ENCODE data around the gene CST9.

The CST9 gene

GRCh38 chr20:23626040-23626620 is 20.4 kb upstream of the CST9 start:
- in situ Hi-C loops (cut with MboI; ENCODE audit: low sequenced_read_pairs): loop anchor here (25.0 kb wide), 1 partner anchor 614 kb away; no protein-coding TSS in a partner anchor

- in situ Hi-C loops (cut with MboI; ENCODE audit: low sequenced_read_pairs): loop anchor here (25.0 kb wide), 1 partner anchor 613 kb away; no protein-coding TSS in a partner anchor
Measured at GRCh38 chr20:23625236-23625964, 19.7 kb upstream of the CST9 start.

DNA sequence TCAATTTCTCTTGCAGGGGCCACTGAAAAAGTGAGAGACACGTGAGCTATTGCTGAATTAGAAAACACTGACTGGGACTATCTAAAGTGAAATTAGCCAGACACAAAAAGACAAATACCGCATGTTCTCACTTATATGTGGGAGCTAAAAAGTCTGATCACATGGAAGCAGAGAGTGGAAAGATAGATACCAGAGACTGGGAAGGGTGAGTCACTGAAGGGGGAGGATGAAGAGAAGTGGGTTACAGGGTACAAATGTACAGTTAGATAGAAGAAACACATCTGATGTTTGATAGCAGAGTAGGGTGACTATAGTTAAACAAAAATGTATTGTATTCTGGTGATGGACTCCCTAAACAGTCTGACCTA is 18.6 kb upstream of the CST9 start:
- in situ Hi-C loops (cut with MboI; ENCODE audit: low sequenced_read_pairs): loop anchor here (25.0 kb wide), 1 partner anchor 187 kb away; the partner anchor contains the start of gene CSTL1

DNA sequence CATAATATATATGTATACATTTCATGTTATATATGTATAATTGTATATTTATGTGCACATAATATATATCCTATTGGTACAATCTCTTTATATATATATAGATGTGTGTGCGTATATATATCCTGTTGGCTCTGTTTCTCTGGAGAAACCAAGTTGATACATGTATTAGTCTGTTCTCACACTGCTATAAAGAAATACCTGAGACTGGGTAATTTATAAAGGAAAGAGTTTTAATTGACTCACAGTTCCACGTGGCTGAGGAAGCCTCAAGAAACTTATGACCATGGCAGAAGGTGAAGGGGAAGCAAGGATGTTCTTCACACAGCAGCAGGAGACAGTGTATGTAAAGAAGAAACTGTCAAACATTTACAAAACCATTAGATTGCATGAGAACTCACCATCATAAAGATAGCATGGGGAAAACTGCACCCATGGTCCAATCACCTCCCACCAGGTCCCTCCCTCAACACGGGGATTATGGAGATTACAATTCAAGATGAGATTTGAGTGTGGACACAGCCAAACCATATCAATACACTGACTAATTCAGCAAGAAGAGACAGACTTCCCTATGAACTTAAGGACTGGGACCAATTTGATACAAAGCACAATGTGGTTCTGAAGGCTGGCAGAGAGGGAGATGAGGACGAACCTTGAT is 18.1 kb upstream of the CST9 start:
- in situ Hi-C loops (cut with MboI; ENCODE audit: low sequenced_read_pairs): loop anchor here (25.0 kb wide), 1 partner anchor 186 kb away; the partner anchor contains the start of gene CSTL1

- in situ Hi-C loops (cut with MboI; ENCODE audit: low sequenced_read_pairs): loop anchor here (25.0 kb wide), 1 partner anchor 186 kb away; the partner anchor contains the start of gene CSTL1
Measured at GRCh38 chr20:23622839-23623343, 17.2 kb upstream of the CST9 start.

GRCh38 chr20:23622401-23622800 is 16.7 kb upstream of the CST9 start:
- in situ Hi-C loops (cut with MboI; ENCODE audit: low sequenced_read_pairs): loop anchor here (25.0 kb wide), 1 partner anchor 185 kb away; the partner anchor contains the start of gene CSTL1

DNA sequence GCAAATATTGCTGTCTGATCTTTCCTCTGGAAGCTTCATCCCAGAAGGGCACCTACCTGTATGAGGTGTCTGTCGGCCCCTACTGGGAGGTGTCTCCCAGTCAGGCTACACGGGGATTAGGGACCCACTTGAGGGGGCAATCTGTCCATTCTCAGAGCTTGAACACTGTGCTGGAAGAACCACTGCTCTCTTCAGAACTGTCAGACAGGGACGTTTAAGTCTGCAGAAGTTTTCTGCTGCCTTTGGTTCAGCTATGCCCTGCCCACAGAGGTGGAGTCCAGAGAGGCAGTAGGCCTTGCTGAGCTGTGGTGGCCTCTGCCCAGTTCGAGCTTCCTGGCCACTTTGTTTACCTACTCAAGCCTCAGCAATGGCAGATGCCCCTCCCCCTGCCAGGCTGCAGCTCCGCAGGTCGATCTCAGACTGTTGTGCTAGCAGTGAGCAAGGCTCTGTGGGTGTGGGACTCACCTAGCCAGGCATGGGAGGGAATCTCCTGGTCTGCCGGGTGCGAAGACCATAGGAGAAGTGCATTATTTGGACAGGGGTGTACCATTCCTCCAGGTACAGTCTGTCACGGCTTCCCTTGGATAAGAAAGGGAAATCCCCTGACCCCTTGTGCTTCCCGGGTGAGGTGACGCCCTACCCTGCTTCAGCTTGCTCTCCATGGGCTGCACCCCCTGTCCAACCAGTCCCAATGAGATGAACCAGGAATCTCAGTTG is 15.1 kb upstream of the CST9 start:
- in situ Hi-C loops (cut with MboI; ENCODE audit: low sequenced_read_pairs): loop anchor here (25.0 kb wide), 1 partner anchor 184 kb away; the partner anchor contains the start of gene CSTL1

DNA sequence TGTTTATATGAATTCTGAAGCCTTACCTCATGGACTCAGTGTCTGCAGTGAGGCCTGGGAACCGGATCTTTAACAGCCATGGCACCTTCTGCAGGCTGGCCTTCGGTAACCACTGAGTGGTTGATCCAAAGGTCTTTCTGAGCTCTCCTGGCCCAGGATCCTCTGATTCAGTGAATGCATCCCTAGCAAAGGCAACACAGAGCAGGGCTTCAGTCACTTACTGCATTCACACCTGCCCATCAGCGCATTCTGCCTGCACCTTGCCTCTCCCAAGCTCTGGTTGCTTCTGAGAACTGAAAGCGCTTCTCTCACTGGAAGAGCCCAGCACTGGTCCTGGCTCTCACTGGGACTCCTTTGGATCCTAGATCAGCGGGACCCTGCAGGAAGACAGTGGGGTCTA is 8.4 kb upstream of the CST9 start:
- in situ Hi-C loops (cut with MboI; ENCODE audit: low sequenced_read_pairs): loop anchor here (25.0 kb wide), 1 partner anchor 177 kb away; the partner anchor contains the start of gene CSTL1

GRCh38 chr20:23613676-23614075 is 8.0 kb upstream of the CST9 start:
- in situ Hi-C loops (cut with MboI; ENCODE audit: low sequenced_read_pairs): loop anchor here (25.0 kb wide), 1 partner anchor 176 kb away; the partner anchor contains the start of gene CSTL1

DNA sequence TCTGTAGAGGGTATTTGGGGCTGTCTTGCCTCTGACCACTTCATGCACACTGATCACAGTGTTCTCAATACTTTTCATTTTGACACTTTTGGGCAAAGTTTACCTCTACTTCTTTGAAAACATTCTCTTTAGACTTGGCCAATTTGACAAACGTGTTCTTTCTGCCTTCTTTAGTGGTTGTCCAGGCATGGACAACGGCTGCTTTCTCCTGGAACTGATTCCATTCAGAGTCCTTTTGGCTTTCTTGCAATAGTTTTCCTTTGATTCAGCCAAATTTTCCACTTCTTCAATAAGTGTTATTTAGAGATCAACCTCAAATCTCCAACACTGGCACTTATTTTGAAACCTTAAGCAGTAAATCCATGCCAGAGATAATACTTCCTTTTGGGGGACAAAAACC is 6.7 kb upstream of the CST9 start:
- in situ Hi-C loops (cut with MboI; ENCODE audit: low sequenced_read_pairs): loop anchor here (25.0 kb wide), 1 partner anchor 175 kb away; the partner anchor contains the start of gene CSTL1

DNA sequence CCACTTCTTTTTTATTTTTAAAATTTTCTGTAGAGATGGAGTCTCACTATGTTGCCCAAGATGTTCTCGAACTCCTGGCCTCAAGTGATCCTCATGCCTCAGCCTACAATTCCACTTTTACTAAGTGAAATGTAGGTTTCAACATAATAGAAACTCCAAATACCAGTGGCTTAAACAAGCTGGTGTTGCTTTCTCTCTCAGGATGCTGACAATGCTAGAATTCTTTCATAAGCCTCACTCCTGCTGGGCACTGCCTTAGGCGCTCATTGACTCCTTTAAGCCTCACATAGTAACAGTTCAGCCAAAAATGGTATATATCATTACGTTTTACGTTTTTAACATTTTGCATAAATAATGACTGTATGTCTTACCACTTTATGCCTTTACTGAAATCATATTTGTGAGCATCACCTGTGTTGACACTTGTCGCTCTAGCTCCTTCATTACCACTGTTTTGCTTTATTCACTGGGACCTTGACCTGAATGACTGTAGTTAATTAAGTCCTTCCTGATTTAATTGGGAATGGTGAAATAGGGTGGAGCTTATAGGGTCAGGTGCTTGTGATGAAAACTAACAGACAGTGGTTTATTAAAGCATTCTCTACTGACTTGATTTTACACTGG is 3.9 kb upstream of the CST9 start:
- in situ Hi-C loops (cut with MboI; ENCODE audit: low sequenced_read_pairs): loop anchor here (25.0 kb wide), 1 partner anchor 172 kb away; the partner anchor contains the start of gene CSTL1

- in situ Hi-C loops (cut with MboI; ENCODE audit: low sequenced_read_pairs): loop anchor here (25.0 kb wide), 1 partner anchor 171 kb away; the partner anchor contains the start of gene CSTL1
Measured at GRCh38 chr20:23608251-23608846, 2.6 kb upstream of the CST9 start.

DNA sequence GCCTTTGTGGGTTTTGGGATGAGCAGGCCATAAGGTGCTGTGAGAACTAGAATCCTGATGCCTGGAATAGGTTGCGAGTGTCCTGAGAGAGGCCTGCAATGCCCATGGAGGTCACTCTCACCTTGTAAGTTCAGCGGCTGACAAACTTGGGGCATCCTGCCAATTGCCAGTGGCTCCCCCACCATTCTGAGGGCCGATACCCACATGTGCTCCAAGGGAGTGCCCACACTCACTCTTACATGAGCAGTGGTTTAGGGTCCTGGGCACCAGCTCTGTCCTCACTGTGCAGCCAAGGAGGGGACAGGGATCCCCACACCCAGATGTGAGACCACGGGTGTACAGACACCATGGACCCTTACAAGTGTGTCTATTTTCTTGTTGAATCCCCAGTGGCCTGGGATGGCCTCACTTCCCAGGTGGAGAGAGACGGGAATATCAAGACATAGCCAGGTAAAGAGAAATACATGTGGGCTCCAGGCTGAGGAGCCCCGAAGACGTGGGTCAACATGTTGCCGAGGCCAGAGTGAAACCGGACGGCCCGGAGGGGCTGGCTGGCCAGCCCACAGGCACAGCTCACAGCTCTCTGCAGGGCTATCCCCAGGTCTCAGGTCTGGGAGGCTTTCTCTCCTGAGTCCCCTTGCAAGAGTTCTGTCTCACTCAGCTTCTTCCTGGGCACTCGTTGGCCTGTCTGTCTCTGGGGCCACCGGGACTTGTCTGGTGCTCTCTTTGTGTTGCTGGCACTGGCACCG is 2.0 kb upstream of the CST9 start:
- in situ Hi-C loops (cut with MboI; ENCODE audit: low sequenced_read_pairs): loop anchor here (25.0 kb wide), 1 partner anchor 170 kb away; the partner anchor contains the start of gene CSTL1

GRCh38 chr20:23606652-23607049 is 934 bp upstream of the CST9 start:
- in situ Hi-C loops (cut with MboI; ENCODE audit: low sequenced_read_pairs): loop anchor here (25.0 kb wide), 1 partner anchor 169 kb away; the partner anchor contains the start of gene CSTL1

DNA sequence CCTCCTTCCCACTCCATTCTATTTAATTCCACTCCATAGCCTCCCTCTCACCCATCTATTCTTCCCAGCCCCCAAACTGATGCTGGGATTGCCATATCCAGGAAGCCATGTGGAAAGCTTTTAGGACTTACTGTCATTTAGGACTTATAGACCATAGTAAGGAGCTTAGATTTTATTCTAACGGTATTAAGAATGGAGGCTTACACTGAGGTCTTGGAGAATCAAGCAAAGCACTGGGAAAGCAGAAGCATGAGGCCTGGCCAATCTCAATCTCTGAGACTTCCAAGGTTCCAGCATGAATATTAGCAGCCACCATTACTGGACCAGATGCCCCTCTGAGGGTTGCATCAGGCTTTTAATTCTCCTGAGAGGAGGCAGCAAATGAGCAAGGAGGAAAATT is 1.4 kb downstream of the CST9 start:
- in situ Hi-C loops (cut with MboI; ENCODE audit: low sequenced_read_pairs): loop anchor here (25.0 kb wide), 1 partner anchor 167 kb away; the partner anchor contains the start of gene CSTL1

GRCh38 chr20:23603321-23603720 is 2.4 kb downstream of the CST9 start:
- in situ Hi-C loops (cut with MboI; ENCODE audit: low sequenced_read_pairs): loop anchor here (25.0 kb wide), 1 partner anchor 166 kb away; the partner anchor contains the start of gene CSTL1

DNA sequence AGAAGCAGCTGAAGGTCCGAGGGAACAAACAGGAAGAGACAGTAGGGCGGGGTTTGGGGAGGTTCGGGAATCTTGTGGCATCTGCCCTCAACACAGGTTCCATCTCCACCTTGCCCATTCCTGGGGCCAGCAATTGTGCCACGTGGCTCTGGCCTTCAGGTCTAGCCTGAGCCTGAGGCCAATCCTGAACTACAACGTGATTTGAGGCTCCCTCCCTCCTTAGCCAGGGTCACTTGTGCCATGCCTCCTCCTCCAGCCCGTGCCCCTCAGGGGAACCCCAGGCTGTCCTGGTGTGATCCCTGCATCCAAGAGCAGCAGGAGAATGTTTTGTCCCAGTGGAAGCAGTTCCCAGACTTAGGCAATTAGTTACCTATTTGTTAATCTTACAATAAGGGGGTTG is 3.0 kb downstream of the CST9 start:
- in situ Hi-C loops (cut with MboI; ENCODE audit: low sequenced_read_pairs): loop anchor here (25.0 kb wide), 1 partner anchor 165 kb away; the partner anchor contains the start of gene CSTL1

GRCh38 chr20:23602241-23602640 is 3.5 kb downstream of the CST9 start:
- in situ Hi-C loops (cut with MboI; ENCODE audit: low sequenced_read_pairs): loop anchor here (25.0 kb wide), 1 partner anchor 165 kb away; the partner anchor contains the start of gene CSTL1
